K562 (cell line): ENCODE measurements around the gene PRSS21. TPM values are rescaled to one million over a fixed set of nuclear protein-coding genes. Genes with fewer than 3 reads are reported as not detected.

Experiments used
- ASH1L ChIP-seq: fragments of 450-650 bp; IDR thresholded peaks from 2 replicates; pipeline ENCODE4 v1.6.1; 2018; ENCODE audit warnings: borderline replicate concordance, mild to moderate bottlenecking, low read depth; ENCODE audit not compliant: partially characterized antibody
- BRD9 ChIP-seq: fragments of 450-650 bp; IDR thresholded peaks from 2 replicates; pipeline ENCODE4 v1.6.1; 2018; ENCODE audit warnings: low read depth; ENCODE audit not compliant: partially characterized antibody
- DEAF1 ChIP-seq: fragments of 450-650 bp; formaldehyde crosslinking; IDR thresholded peaks from 2 replicates; pipeline ENCODE4 v1.4.0; 2020; ENCODE audit warnings: mild to moderate bottlenecking, moderate library complexity
- ELF4 ChIP-seq: fragments of 450-650 bp; formaldehyde crosslinking; IDR thresholded peaks from 2 replicates; pipeline ENCODE4 v1.4.0; 2022; ENCODE audit warnings: missing genetic modification characterization
- ERF ChIP-seq: fragments of 450-650 bp; formaldehyde crosslinking; IDR thresholded peaks from 2 replicates; pipeline ENCODE4 v1.4.0; 2020; ENCODE audit warnings: mild to moderate bottlenecking, mixed read lengths
- FOXP4 ChIP-seq: sonication (generic); formaldehyde crosslinking; IDR thresholded peaks from 2 replicates; pipeline ENCODE4 v1.8.0; 2022; ENCODE audit warnings: mild to moderate bottlenecking, missing genetic modification reagents, borderline replicate concordance
- HDGF ChIP-seq: fragments of 450-650 bp; IDR thresholded peaks from 2 replicates; pipeline ENCODE4 v1.6.1; 2016
- IRF9 ChIP-seq: fragments of 450-650 bp; IDR thresholded peaks from 2 replicates; pipeline ENCODE4 v1.6.1; 2016; ENCODE audit warnings: missing biosample characterization, missing genetic modification characterization
- JUND ChIP-seq, 2 experiments: IDR thresholded peaks; 2 replicates in 1 of 2; 3 replicates in 1 of 2; pipeline ENCODE4 v1.6.1; 2011; ENCODE audit warnings: borderline replicate concordance in 2 of 2, low read depth in 2 of 2, low read length in 2 of 2, improper control_type of control experiment in 1 of 2, missing biosample characterization in 1 of 2, missing genetic modification characterization in 1 of 2, missing genetic modification reagents in 1 of 2
- LCOR ChIP-seq: sonication (generic); formaldehyde crosslinking; IDR thresholded peaks from 2 replicates; pipeline ENCODE4 v1.8.0; 2022; ENCODE audit warnings: mild to moderate bottlenecking, missing genetic modification reagents
- MAZ ChIP-seq, 2 experiments: fragments of 450-650 bp in 1 of 2; sonication (generic) in 1 of 2; formaldehyde crosslinking; IDR thresholded peaks in 1 of 2; conservative IDR thresholded peaks in 1 of 2; 2 replicates each; pipeline versions ENCODE4 v1.4.0 to v1.5.0; 2020; ENCODE audit warnings: mild to moderate bottlenecking in 1 of 2, missing genetic modification reagents in 1 of 2
- MTF1 ChIP-seq: fragments of 250-450 bp; sonication (Bioruptor Pico); IDR thresholded peaks from 2 replicates; pipeline ENCODE4 v1.9.0; 2021; ENCODE audit warnings: moderate library complexity, mild to moderate bottlenecking, inconsistent platforms, borderline replicate concordance
- NONO ChIP-seq, 2 experiments: fragments of 200-400 bp in 1 of 2; fragments of 450-650 bp in 1 of 2; formaldehyde crosslinking in 1 of 2; IDR thresholded peaks; 2 replicates each; pipeline ENCODE4 v1.6.1; 2017; ENCODE audit warnings: low read depth in 2 of 2, mild to moderate bottlenecking in 2 of 2, moderate library complexity in 2 of 2, low read length in 1 of 2
- OTX1 ChIP-seq: fragments of 450-650 bp; formaldehyde crosslinking; IDR thresholded peaks from 2 replicates; pipeline ENCODE4 v1.4.0; 2022; ENCODE audit warnings: mild to moderate bottlenecking
- POLR2A ChIP-seq: fragments of 450-650 bp; conservative IDR thresholded peaks from 2 replicates; pipeline ENCODE4 v1.6.1; 2016
- POLR2H ChIP-seq: IDR thresholded peaks from 2 replicates; pipeline ENCODE4 v1.6.1; 2016; ENCODE audit warnings: missing genetic modification characterization, low read depth, mild to moderate bottlenecking, control low read depth, missing compliant biosample characterization, moderate library complexity
- SMAD1 ChIP-seq: fragments of 150-350 bp; IDR thresholded peaks from 2 replicates; pipeline ENCODE4 v1.6.1; 2014; ENCODE audit warnings: low read length, low read depth; ENCODE audit not compliant: partially characterized antibody
- SMAD3 ChIP-seq: fragments of 450-650 bp; formaldehyde crosslinking; conservative IDR thresholded peaks from 2 replicates; pipeline ENCODE4 v1.4.0; 2020; ENCODE audit warnings: mild to moderate bottlenecking
- U2AF1 ChIP-seq: fragments of 200-400 bp; formaldehyde crosslinking; optimal IDR thresholded peaks from 2 replicates; pipeline ENCODE3; 2017; ENCODE audit warnings: mild to moderate bottlenecking, low read depth, low read length, moderate library complexity
- ZNF232 ChIP-seq: sonication (generic); formaldehyde crosslinking; IDR thresholded peaks from 2 replicates; pipeline ENCODE4 v1.8.0; 2022; ENCODE audit warnings: mild to moderate bottlenecking, missing genetic modification reagents
- polyA plus RNA-seq, 8 experiments: library from polyadenylated mRNA; depleted of rRNA in 4 of 8; stranded (reverse) in 5 of 8; unstranded in 3 of 8; fragments of >200 nt; fragmentation: Nextera tagmentation in 2 of 8; fragmentation: Illumina TruSeq in 1 of 8; extraction: Ambion mirVana in 2 of 8; extraction: Trizol in 1 of 8; gene quantifications; 2 replicates each; pipeline versions ENCODE4 v1.2.1 to v1.2.3, GENCODE V29; 2011 to 2014; ENCODE audit warnings: inconsistent platforms in 1 of 8, missing spikeins in 1 of 8
- total RNA-seq, 7 experiments: library from RNA; depleted of rRNA in 6 of 7; stranded (reverse); fragments of >200 nt in 6 of 7; fragmentation: Illumina TruSeq in 2 of 7; extraction: Trizol in 2 of 7; gene quantifications; 2 replicates each; pipeline versions ENCODE4 v1.2.1 to v1.2.3, GENCODE V29; 2011 to 2021; ENCODE audit warnings: low replicate concordance in 1 of 7
- TF ChIP-seq, protein P1 (sequence below), 3 experiments: IDR thresholded peaks in 2 of 3; conservative IDR thresholded peaks in 1 of 3; 2 replicates each; pipeline ENCODE4 v1.5.1; 2011 to 2012; ENCODE audit warnings: low read length in 3 of 3, mild to moderate bottlenecking in 3 of 3, control low read depth in 2 of 3, improper control_type of control experiment in 1 of 3, inconsistent platforms in 1 of 3, low read depth in 1 of 3, mixed read lengths in 1 of 3, moderate library complexity in 1 of 3; ENCODE audit not compliant: insufficient read depth in 2 of 3

Gene PRSS21
- total and polyA plus RNA-seq, 9 of the 15 experiments (the other 6 are each of a cell fraction or from before 2014, with no cell fraction given), result 12.1 to 121 (median 61.3) TPM

DNA sequence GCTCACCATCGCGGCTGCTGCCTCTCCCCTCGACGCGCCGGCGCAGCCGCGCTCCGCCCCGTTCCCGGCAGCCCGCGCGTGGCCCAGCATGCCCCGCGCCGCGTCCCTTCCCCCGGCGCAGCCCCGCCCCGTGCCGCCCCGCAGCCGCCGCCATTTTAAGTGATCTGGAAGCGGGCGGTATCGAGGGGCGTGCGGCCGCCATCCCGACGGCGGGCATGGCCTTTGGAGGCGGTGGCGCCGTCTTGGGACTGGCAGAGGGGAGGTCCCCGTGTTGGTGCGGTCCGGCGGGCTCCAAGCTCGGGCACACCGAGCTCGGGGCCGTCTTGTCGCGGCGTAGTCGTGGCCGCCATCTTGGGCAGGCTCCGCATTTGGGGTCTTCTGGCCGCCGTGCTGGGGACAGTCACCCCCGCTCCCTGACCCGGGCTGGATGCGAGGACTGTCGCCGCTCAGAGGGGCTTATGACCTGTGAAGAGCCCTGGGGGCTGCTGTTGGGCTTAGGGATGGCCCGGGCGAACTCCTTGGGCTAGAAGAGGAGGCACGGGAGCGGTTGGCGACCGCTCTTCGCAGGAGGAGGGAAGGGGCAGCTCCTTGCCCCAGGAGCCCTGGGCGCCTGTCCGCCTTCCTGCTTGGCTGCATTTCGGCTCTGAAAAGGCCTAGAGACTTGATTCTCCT is 39.7 kb upstream of the PRSS21 start, which contains the start of gene ELOB (continued):
- TF ChIP-seq ZNF232 (CRISPR knock-in tag) (peak; percentile 85), HDGF (no peak), ASH1L (no peak), NONO (IDR thresholded peaks at IDR 0.05; ENCODE audit: low read depth in 2 of 2, low read length in 1 of 2) (no peak), FOXP4 (CRISPR knock-in tag) (0 out of 2 replicates have a peak, but pooled peaks have one; percentile 59), MAZ (CRISPR knock-in tag; conservative IDR thresholded peaks at IDR 0.05 in 1 of 2, IDR thresholded peaks at IDR 0.05 in 1 of 2) (peak; percentile 67 to 91; a peak in 3 of 4 replicates), SMAD1 (peak; percentile 75), OTX1 (CRISPR knock-in tag) (peak; percentile 89), ERF (CRISPR knock-in tag) (peak; percentile 84), POLR2A (peak; percentile 87), DEAF1 (0 out of 2 replicates have a peak, but pooled peaks have one; percentile 26), ELF4 (CRISPR knock-in tag) (peak; percentile 81), POLR2H (peak; percentile 79), BRD9 (peak; percentile 78), SMAD3 (CRISPR knock-in tag) (peak; percentile 59; the same call in 1 of the 2 replicates), IRF9 (tag) (no peak), U2AF1 (peak; percentile 78), MTF1 (CRISPR knock-in tag) (no peak), JUND (IDR thresholded peaks at IDR 0.05; ENCODE audit: borderline replicate concordance, low read depth, low read length) (0 out of 2 replicates have a peak, but pooled peaks have one; percentile 6), JUND (tag; IDR thresholded peaks at IDR 0.05; ENCODE audit: borderline replicate concordance, low read depth, low read length) (no peak), LCOR (CRISPR knock-in tag) (peak; percentile 71; the same call in 1 of the 2 replicates)
- TF ChIP-seq, protein P1, sequence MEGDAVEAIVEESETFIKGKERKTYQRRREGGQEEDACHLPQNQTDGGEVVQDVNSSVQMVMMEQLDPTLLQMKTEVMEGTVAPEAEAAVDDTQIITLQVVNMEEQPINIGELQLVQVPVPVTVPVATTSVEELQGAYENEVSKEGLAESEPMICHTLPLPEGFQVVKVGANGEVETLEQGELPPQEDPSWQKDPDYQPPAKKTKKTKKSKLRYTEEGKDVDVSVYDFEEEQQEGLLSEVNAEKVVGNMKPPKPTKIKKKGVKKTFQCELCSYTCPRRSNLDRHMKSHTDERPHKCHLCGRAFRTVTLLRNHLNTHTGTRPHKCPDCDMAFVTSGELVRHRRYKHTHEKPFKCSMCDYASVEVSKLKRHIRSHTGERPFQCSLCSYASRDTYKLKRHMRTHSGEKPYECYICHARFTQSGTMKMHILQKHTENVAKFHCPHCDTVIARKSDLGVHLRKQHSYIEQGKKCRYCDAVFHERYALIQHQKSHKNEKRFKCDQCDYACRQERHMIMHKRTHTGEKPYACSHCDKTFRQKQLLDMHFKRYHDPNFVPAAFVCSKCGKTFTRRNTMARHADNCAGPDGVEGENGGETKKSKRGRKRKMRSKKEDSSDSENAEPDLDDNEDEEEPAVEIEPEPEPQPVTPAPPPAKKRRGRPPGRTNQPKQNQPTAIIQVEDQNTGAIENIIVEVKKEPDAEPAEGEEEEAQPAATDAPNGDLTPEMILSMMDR (IDR thresholded peaks at IDR 0.05 in 2 of 3, conservative IDR thresholded peaks at IDR 0.05 in 1 of 3; ENCODE audit: insufficient read depth in 2 of 3, low read depth in 1 of 3, low read length in 3 of 3), result no peak
